Nucleus accumbens (tissue), 56 donors: Measurements from ENCODE around the gene USP54.
"Not testable (repeated sequence)": the region's sequence is repeated elsewhere in the genome, so short reads cannot be mapped to it uniquely, and the experiment has no call there.

ENCODE experiments used
- DNase-seq, 56 donors: peaks; one replicate each; lab custom pipeline; 2025; lab: John Stamatoyannopoulos, UW

USP54 gene

GRCh38 chr10:73591935-73592699 is 975 bp upstream of the USP54 start:
- peak in 51 of 56 donors; percentile 17 to 89 (median 65) for DNase-seq

GRCh38 chr10:73589563-73590126 is 1.5 kb downstream of the USP54 start:
- DNase-seq = peak in 43 of 56 donors; percentile 9 to 83 (median 58)

GRCh38 chr10:73588656-73589055 is 2.5 kb downstream of the USP54 start:
- no peak for DNase-seq

- no peak for DNase-seq
These were observed 4.6 kb downstream of the USP54 start for GRCh38 chr10:73586583-73586984.

GRCh38 chr10:73585327-73585726 is 5.8 kb downstream of the USP54 start:
- peak in 1 of 56 donors; percentile 10 for DNase-seq

- DNase-seq = no peak
These were observed 6.4 kb downstream of the USP54 start for GRCh38 chr10:73584737-73585136.

- DNase-seq = peak in 26 of 56 donors; percentile 7 to 51 (median 24)
These were observed 9.2 kb downstream of the USP54 start for GRCh38 chr10:73581918-73582317.

GRCh38 chr10:73578927-73579326 is 12.2 kb downstream of the USP54 start:
- not testable (repeated sequence) for DNase-seq

GRCh38 chr10:73577788-73578187 is 13.4 kb downstream of the USP54 start:
- DNase-seq = peak in 22 of 56 donors; percentile 3 to 63 (median 30)

- DNase-seq = no peak
These were observed 14.1 kb downstream of the USP54 start for GRCh38 chr10:73576890-73577591.

GRCh38 chr10:73576178-73576889 is 14.8 kb downstream of the USP54 start:
- DNase-seq = no peak

- DNase-seq = not testable (repeated sequence)
These were observed 24.1 kb downstream of the USP54 start for GRCh38 chr10:73567025-73567424.

- no peak for DNase-seq
These were observed 29.9 kb downstream of the USP54 start for GRCh38 chr10:73561192-73561591.

GRCh38 chr10:73559590-73559989 is 31.6 kb downstream of the USP54 start:
- no peak for DNase-seq

- DNase-seq = no peak
These were observed 34.3 kb downstream of the USP54 start for GRCh38 chr10:73556855-73557254.

GRCh38 chr10:73554721-73555120 is 36.4 kb downstream of the USP54 start:
- DNase-seq = peak in 2 of 56 donors; percentile 4 to 11

- no peak for DNase-seq
These were observed 37.4 kb downstream of the USP54 start for GRCh38 chr10:73553761-73554160.

GRCh38 chr10:73552819-73553715 is 38.1 kb downstream of the USP54 start:
- peak in 54 of 56 donors; percentile 3 to 92 (median 77) for DNase-seq

GRCh38 chr10:73551515-73551914 is 39.6 kb downstream of the USP54 start:
- DNase-seq = no peak

GRCh38 chr10:73545357-73545756 is 45.8 kb downstream of the USP54 start:
- no peak for DNase-seq
